Gastrocnemius medialis (tissue), 4 donors: ENCODE measurements around the gene FBXO38. TPM values are rescaled to one million over a fixed set of nuclear protein-coding genes. Genes with fewer than 3 reads are reported as not detected.

Source experiments
- ATAC-seq, 2 donors: fragments of 150-250 bp; one replicate each; pipeline ENCODE4 v1.9.1; 2016
- DNase-seq, 2 donors: peaks; one replicate each; pipeline ENCODE4 v3.0.0-alpha.2; 2019
- H3K27ac ChIP-seq, 4 donors: fragments of 200-600 bp; sonication (generic); 1 replicate in 1 of 4; 2 replicates in 3 of 4; pipeline ENCODE4 v1.5.1; 2016 to 2018; ENCODE audit warnings: mild to moderate bottlenecking in 2 of 4, moderate library complexity in 1 of 4
- H3K27me3 ChIP-seq, 3 donors: fragments of 200-600 bp; sonication (generic) in 2 of 3; 1 replicate in 1 of 3; 2 replicates in 2 of 3; pipeline versions ENCODE4 v1.5.1 to v1.6.0; 2016 to 2019; ENCODE audit warnings: mild to moderate bottlenecking in 1 of 3, moderate library complexity in 1 of 3
- H3K36me3 ChIP-seq, 2 donors: fragments of 200-600 bp; sonication (generic) in 1 of 2; one replicate each; pipeline ENCODE4 v1.5.1; 2017 to 2018
- H3K4me1 ChIP-seq, 2 donors: fragments of 200-600 bp; sonication (generic) in 1 of 2; one replicate each; pipeline ENCODE4 v1.5.1; 2016 to 2017; ENCODE audit warnings: mild to moderate bottlenecking in 2 of 2
- H3K4me3 ChIP-seq, 4 donors: fragments of 200-600 bp; sonication (generic) in 3 of 4; 1 replicate in 1 of 4; 2 replicates in 3 of 4; pipeline ENCODE4 v1.5.1; 2016 to 2019; ENCODE audit warnings: mild to moderate bottlenecking in 2 of 4
- H3K9me3 ChIP-seq, 3 donors: fragments of 200-600 bp; sonication (generic) in 2 of 3; 1 replicate in 1 of 3; 2 replicates in 2 of 3; pipeline ENCODE4 v1.5.1; 2016 to 2019
- POLR2A ChIP-seq, 2 donors: fragments of 450-650 bp; IDR thresholded peaks; one replicate each; pipeline ENCODE4 v1.6.1; 2017; ENCODE audit warnings: antibody characterized with exemption in 2 of 2, mild to moderate bottlenecking in 2 of 2, moderate library complexity in 2 of 2
- in situ Hi-C, 4 donors: fragments of 200-750 bp; cut with MboI; loops; one replicate each; pipeline versions ENCODE4 v1.15.0 to v1.8.0; 2017; ENCODE audit warnings: low sequenced_read_pairs in 4 of 4
- intact Hi-C: fragments of 100-400 bp; cut with DNase I; formaldehyde crosslinking; loops from one replicate; pipeline ENCODE4 v1.15.1; 2023; ENCODE audit warnings: low total_unique reads
- total RNA-seq, 4 donors: library from RNA; depleted of rRNA; stranded (reverse); fragments of >200 nt; gene quantifications; one replicate each; pipeline versions ENCODE4 v1.1.0 to v1.2.3, GENCODE V29; 2016
- TF ChIP-seq, protein P1 (sequence below), 5 experiments: fragments of 450-650 bp in 3 of 5; fragments of 200-600 bp in 2 of 5; sonication (generic) in 2 of 5; IDR thresholded peaks in 4 of 5; conservative IDR thresholded peaks in 1 of 5; 1 replicate in 4 of 5; 2 replicates in 1 of 5; pipeline ENCODE4 v1.5.1; 2016 to 2019; ENCODE audit warnings: antibody characterized with exemption in 5 of 5, mild to moderate bottlenecking in 3 of 5, moderate library complexity in 3 of 5

FBXO38 gene
- total RNA-seq, 4 donors from 2014 or later = 31.1 to 49.6 (median 34.1) TPM

GRCh38 chr5:148391422-148391821, 7.7 kb downstream of the FBXO38 start:
- TF ChIP-seq, protein P1, sequence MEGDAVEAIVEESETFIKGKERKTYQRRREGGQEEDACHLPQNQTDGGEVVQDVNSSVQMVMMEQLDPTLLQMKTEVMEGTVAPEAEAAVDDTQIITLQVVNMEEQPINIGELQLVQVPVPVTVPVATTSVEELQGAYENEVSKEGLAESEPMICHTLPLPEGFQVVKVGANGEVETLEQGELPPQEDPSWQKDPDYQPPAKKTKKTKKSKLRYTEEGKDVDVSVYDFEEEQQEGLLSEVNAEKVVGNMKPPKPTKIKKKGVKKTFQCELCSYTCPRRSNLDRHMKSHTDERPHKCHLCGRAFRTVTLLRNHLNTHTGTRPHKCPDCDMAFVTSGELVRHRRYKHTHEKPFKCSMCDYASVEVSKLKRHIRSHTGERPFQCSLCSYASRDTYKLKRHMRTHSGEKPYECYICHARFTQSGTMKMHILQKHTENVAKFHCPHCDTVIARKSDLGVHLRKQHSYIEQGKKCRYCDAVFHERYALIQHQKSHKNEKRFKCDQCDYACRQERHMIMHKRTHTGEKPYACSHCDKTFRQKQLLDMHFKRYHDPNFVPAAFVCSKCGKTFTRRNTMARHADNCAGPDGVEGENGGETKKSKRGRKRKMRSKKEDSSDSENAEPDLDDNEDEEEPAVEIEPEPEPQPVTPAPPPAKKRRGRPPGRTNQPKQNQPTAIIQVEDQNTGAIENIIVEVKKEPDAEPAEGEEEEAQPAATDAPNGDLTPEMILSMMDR (IDR thresholded peaks at IDR 0.05 in 4 of 5, conservative IDR thresholded peaks at IDR 0.05 in 1 of 5) = no peak
- TF ChIP-seq POLR2A (IDR thresholded peaks at IDR 0.05) = no peak
- ATAC-seq = no peak
- DNase-seq = no peak
- in situ Hi-C loops = no loop called here
- Histone ChIP-seq H3K27ac (no peak overlapping the region), H3K9me3 (no peaks in the 10 kb centered on the region), H3K4me3 (no peak overlapping the region), H3K4me1 (peaks cover 6 to 13% of the 10 kb centered on the region in 2 donors), H3K27me3 (no peaks in the 10 kb centered on the region), H3K36me3 (peaks cover 0 to 15% of the 10 kb centered on the region in 2 donors)
- intact Hi-C loops = no loop called here

GRCh38 chr5:148393390-148393741, 9.6 kb downstream of the FBXO38 start:
- DNase-seq (no peak), ATAC-seq (no peak)
- Histone ChIP-seq H3K27me3 (no peaks in the 10 kb centered on the region), H3K9me3 (no peaks in the 10 kb centered on the region), H3K4me1 (peaks cover 5 to 9% of the 10 kb centered on the region in 2 donors), H3K27ac (no peak overlapping the region), H3K4me3 (no peak overlapping the region), H3K36me3 (peaks cover 0 to 15% of the 10 kb centered on the region in 2 donors)
- in situ Hi-C loops = no loop called here
- intact Hi-C loops = no loop called here
- TF ChIP-seq, protein P1 (IDR thresholded peaks at IDR 0.05 in 4 of 5, conservative IDR thresholded peaks at IDR 0.05 in 1 of 5) = no peak
- TF ChIP-seq POLR2A (IDR thresholded peaks at IDR 0.05) = no peak

GRCh38 chr5:148394587-148395019, 10.8 kb downstream of the FBXO38 start:
- Histone ChIP-seq H3K27me3 (no peaks in the 10 kb centered on the region), H3K9me3 (no peaks in the 10 kb centered on the region), H3K36me3 (peaks cover 0 to 24% of the 10 kb centered on the region in 2 donors), H3K4me3 (no peak overlapping the region), H3K27ac (no peak overlapping the region), H3K4me1 (peaks cover 5 to 9% of the 10 kb centered on the region in 2 donors)
- intact Hi-C loops (no loop called here), in situ Hi-C loops (no loop called here)
- ATAC-seq (no peak), DNase-seq (no peak)
- TF ChIP-seq POLR2A (IDR thresholded peaks at IDR 0.05) = no peak
- TF ChIP-seq, protein P1 (IDR thresholded peaks at IDR 0.05 in 4 of 5, conservative IDR thresholded peaks at IDR 0.05 in 1 of 5) = no peak

GRCh38 chr5:148395031-148395430, 11.3 kb downstream of the FBXO38 start:
- in situ Hi-C loops (no loop called here), intact Hi-C loops (no loop called here)
- DNase-seq = no peak
- ATAC-seq = no peak
- Histone ChIP-seq H3K27me3 (no peaks in the 10 kb centered on the region), H3K36me3 (peaks cover 0 to 27% of the 10 kb centered on the region in 2 donors), H3K27ac (no peak overlapping the region), H3K4me1 (peaks cover 5 to 9% of the 10 kb centered on the region in 2 donors), H3K9me3 (no peaks in the 10 kb centered on the region), H3K4me3 (no peak overlapping the region)
- no peak for TF ChIP-seq POLR2A (IDR thresholded peaks at IDR 0.05)
- TF ChIP-seq, protein P1 (IDR thresholded peaks at IDR 0.05 in 4 of 5, conservative IDR thresholded peaks at IDR 0.05 in 1 of 5) = no peak

GRCh38 chr5:148397968-148398595, 14.3 kb downstream of the FBXO38 start:
- Histone ChIP-seq H3K4me1 (peaks cover 5 to 9% of the 10 kb centered on the region in 2 donors), H3K27ac (no peak overlapping the region), H3K27me3 (no peaks in the 10 kb centered on the region), H3K4me3 (no peak overlapping the region), H3K36me3 (peaks cover 0 to 54% of the 10 kb centered on the region in 2 donors), H3K9me3 (no peaks in the 10 kb centered on the region)
- no peak for DNase-seq
- no peak for ATAC-seq
- intact Hi-C loops = no loop called here
- in situ Hi-C loops = no loop called here
- TF ChIP-seq POLR2A (IDR thresholded peaks at IDR 0.05) = no peak
- TF ChIP-seq, protein P1 (IDR thresholded peaks at IDR 0.05 in 4 of 5, conservative IDR thresholded peaks at IDR 0.05 in 1 of 5) = no peak
